ENCODE results near the gene HOXC4.
A peak's percentile ranks its signal among the peaks of the same experiment; 100 is the strongest.

Gene HOXC4

DNA sequence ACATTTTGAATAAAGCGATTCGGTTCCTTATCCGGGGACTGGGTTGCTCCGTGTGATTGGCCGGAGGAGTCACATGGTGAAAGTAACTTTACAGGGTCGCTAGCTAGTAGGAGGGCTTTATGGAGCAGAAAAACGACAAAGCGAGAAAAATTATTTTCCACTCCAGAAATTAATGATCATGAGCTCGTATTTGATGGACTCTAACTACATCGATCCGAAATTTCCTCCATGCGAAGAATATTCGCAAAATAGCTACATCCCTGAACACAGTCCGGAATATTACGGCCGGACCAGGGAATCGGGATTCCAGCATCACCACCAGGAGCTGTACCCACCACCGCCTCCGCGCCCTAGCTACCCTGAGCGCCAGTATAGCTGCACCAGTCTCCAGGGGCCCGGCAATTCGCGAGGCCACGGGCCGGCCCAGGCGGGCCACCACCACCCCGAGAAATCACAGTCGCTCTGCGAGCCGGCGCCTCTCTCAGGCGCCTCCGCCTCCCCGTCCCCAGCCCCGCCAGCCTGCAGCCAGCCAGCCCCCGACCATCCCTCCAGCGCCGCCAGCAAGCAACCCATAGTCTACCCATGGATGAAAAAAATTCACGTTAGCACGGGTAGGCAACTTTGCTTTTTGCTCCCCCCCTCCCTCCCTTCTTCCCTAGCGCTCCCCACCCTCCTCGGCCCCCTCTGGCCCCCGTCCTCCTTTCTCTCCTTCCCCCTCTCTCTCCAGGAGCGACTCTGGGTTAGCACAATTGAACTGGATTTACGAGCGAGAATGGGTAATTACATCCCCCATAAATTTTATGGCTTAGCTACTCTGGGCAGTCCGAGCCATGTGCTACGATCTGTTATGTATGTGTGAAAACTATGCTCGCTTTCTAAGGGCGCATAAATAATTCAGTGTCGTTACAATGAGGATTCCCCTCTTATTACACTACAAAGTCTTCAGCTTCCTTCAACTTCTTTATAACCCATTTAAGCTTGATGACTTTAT, at the start of gene HOXC4:
Gene HOXC4, plus strand, starts transcription at position 85 of the 991 bp plus-strand sequence. Its CDS starts 88 bp downstream, at position 173.
- no peak for DNase-seq (ENCODE audit: low read depth, low spot score)

DNA sequence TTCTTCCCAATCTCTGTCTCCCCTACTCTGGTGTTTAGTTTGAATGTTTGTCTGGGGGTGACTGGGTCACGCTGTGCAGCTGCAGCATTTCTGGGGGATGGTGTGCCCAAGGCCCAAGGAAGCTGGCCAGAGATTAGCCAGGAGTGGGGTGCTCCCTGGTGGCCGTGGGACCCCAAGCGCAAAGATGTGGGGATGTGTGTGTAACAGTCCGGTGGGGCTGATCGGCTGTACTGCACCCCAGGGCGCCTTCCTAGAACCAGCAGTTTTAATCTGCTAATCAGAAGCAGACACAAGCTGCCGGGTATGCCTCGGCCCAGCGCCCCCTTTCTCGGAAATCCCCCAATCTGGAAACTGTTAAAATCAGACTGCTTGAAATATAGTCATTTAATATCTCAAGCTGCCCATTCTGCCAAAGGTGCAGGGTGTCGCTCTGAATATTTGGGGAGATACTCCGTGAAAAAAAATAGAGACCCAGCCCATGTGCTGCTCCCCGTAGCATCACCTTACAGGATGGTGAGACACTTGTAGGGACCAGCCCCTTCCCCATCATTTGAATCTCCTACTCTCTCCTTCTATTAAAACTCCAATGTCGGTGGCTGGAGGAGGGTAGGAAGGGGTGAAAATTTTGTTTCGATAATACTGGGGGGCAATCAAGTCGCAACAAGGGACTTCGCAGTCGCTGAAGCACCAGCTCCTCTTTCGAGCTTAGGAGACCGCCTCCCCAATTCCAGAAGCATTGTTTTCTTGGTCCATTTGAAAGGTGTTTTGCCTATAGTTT, 49.4 kb upstream of the HOXC4 start:
- DNase-seq (ENCODE audit: low read depth, low spot score), result no peak

DNA sequence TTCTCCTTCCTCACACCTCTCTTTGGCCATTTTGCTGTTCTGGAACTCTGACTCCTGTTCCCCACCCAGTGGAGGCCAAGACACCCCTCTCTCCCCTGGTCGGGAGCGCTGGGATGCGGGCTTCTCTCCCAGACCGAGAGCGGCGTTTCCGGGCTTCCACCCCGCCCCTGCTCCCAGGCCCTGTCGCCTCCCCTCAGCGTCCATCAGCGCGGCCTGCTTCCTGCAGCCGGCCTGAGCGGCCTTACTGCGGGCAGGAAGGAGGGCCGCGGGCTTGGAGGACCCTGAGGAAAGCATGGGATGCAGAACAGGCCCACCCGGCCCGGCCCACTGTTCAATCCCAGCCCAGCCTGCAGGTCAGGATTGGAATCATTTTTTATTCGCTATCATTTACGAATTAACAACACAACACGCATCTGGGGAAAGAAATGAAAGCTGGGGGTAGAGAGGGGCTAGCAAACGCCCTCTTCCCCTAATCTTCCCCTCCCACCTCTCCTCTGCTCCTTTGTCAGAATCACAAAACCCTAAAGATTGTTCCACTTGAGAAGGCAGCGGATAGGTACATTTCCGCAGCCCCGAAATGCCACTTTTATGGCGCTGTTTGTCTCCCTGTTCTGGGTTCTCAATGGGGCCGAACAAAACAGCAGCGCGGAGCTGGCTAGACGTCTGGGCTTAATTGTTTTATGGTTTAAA, 48.6 kb upstream of the HOXC4 start:
- DNase-seq (ENCODE audit: low read depth, low spot score), result no peak

DNA sequence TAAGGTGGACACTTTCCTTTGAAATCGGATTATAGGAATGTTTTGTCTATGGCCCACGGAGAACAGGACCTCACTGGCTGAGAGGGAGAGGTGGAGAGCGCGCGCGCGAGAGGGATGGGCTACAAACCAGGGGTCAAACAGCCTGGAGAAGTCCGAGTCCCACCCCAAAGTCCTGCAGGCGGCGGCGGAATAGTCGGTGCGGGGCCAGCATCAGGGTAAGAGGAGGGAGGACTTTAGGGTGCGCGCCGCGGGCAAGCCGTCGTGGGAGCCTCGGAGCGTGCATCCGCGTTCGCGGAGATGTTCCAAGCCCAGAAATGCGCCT, 48.1 kb upstream of the HOXC4 start:
- no peak for DNase-seq (ENCODE audit: low read depth, low spot score)

DNA sequence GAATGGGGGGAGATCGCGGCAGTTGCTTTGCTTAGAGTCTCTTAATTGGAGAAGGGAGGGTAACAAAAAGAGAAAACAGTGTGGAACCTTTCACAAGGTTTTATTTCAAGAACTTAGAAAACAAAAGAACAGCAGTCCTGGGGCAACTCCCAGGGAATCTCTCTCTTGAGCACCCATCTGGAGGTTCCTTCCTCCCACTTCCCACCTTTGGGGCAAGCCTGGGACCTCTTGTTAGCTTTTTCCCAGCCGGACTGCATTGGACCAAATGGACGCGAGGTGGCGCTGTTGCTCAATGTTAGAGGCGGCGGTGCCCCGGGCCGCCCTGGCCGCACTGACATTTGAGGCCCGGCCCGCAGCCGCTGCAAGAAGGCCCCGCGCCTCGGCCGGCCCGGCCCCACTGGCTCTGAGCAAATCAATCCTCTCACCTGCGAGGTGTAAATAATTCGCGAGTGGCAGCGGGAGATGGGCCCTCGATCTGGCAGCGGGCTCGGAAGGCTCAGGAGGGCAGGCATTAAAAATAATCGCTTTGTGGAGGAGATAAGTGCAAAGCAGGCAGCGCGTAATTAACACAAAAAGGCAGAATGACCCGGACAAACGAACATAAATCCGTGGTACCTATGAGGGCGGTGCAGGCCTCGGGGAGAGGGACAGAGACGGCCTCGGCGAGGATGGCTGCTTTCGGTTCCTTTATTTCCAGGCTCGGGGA, 47.6 kb upstream of the HOXC4 start:
- DNase-seq (ENCODE audit: low read depth, low spot score), result peak; percentile 75

GRCh38 chr12:54006559-54007220, 46.9 kb upstream of the HOXC4 start:
- no peak for DNase-seq (ENCODE audit: low read depth, low spot score)

DNA sequence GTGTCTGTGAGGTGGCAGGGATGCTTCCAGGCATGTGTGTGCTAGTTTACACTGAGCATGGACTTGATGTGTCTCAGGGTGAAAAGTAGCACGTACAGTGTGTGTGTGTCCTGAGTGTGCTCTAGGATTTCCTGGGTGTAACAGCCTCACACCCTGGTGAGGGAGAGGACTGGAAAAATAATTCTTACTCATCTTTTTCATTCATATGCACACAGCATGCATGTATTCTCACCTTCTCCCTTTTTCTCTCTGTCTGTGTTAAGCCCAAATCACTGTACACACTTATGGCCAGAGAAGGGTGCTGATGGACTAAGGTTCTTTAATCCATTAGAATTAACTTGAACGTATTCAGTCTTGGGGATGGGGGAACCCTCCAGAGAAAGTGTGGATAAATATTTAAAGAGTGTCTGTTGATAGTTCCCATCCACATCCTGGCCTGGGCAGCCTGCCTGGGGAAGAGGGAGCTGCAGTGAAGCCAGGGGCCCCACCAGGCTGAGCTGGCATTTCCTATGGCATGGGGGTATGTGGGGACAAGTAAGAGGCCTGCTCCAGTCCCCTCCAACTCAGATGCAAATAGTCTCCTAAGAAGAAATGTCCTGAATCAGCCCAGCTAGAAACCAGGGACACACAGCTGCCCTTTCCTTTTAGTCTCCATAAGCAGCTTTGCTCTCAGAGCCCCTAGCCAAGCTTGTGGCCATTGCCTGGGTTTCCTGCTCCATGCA, 45.9 kb upstream of the HOXC4 start:
- no peak for DNase-seq (ENCODE audit: low read depth, low spot score)

DNA sequence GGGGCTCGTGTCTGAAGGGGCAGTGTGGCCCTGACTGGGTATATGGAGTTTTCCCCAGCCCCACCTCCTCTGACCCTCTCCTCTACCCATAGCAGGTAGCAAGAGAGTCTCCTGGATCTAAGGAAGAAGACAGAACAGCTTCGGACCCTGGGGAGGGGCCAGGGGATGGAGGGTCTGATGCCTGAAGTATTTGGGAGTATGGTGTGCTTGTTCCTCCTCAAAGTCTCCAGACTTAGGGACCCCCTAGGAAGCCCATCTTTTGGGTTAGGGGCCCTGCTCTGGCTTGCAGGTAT, 45.4 kb upstream of the HOXC4 start:
- no peak for DNase-seq (ENCODE audit: low read depth, low spot score)

DNA sequence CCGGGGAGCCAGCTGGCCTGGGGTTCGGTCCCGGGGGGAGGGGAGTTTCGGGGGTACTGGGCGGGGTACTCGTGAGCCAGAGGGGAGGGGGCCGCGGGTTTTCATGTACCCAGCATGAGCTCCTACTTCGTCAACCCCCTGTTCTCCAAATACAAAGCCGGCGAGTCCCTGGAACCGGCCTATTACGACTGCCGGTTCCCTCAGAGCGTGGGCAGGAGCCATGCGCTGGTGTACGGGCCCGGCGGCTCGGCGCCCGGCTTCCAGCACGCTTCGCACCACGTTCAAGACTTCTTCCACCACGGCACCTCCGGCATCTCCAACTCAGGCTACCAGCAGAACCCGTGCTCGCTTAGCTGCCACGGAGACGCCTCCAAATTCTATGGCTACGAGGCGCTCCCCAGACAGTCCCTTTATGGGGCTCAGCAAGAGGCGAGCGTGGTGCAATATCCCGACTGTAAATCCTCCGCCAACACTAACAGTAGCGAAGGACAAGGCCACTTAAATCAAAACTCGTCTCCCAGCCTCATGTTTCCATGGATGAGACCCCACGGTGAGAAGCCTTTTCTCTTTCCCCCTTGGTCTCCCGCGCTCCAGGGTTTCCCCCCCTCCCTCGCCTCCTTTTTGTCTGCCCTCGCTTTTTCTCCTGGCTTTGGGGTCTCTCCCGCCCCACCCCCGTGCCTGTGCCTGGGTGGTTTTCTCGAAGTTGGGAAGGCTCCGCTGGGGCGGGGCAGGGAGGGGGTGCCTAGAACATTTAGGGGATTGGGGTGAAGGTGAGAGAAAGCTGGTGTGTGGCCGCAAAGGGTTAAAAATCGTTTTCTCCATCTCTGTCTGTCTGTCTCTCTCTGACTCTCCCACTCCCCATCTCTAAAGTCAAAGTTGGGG, 44.2 kb upstream of the HOXC4 start:
- DNase-seq (ENCODE audit: low read depth, low spot score), result no peak

DNA sequence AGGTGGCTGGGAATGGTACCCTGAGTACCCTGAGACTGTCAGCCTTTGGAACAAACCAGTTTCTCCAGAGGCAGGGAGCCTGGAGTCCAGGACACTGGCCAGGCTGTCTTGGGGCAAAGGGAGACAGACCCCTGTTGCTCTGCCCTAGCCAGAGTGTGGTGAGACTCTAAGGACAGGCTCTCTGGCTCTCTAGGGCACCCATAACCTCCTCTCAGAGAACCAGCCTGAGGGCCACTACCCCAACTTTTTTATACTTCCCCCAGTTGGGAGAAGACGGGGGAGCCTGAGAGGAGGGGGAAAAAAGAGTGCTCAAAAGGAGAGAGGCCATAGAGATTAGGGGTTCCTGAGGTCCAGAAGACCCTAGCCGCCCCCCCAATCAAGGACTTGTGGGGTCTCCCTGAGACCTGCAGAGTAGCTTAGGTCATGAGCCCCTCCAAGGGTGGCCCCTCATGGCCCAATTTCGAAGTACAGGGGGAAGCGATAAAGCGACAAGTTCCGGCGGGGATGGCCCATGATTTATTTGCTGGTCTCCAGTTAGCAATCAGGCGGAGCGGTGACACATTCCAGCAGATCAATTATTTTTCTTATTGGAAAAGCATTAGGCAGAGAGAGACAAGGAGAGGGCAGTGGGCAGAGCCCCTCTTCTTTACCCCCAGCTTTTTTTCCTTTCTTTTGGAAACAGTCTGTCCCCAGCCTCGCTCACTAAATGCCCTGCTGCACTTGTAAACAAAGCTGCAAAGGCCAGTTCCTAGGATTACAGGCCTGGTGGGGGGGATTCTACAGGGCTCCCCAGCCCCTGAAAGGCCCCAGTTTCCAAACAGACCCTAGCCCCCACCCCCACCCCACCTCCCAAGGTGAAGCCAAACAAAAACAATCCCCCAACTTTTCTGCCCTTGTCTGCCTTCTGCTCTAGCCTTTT, 43.3 kb upstream of the HOXC4 start:
- DNase-seq (ENCODE audit: low read depth, low spot score), result no peak

DNA sequence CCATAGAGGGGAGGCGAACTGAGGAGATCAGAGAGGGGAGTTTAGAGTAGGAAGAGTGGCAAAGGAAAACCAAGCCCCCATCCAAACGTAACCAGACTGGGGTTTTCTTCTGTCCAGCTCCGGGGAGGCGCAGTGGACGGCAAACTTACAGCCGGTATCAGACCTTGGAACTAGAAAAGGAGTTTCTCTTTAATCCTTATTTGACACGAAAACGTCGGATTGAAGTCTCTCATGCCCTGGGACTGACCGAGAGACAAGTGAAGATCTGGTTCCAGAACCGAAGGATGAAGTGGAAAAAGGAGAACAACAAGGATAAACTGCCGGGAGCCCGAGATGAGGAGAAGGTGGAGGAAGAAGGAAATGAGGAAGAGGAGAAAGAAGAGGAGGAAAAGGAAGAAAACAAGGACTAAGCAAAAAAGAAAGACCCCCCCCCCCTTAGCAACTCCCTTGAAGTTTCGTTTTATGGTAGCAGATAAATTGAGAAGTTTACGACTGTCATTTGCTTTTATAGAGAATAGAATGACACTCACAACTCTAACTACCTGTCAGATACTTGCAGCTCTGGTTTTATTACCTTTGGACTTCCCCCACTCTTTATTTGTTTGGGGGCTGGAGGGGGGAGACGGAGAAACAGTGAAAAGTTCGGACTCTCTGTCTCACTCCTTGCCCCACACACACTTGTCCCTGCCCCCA, 42.5 kb upstream of the HOXC4 start:
- no peak for DNase-seq (ENCODE audit: low read depth, low spot score)

- no peak for DNase-seq (ENCODE audit: low read depth, low spot score)
These were observed 41.7 kb upstream of the HOXC4 start for GRCh38 chr12:54011665-54012532.

- no peak for DNase-seq (ENCODE audit: low read depth, low spot score)
These were observed 40.8 kb upstream of the HOXC4 start for GRCh38 chr12:54012631-54013409.

DNA sequence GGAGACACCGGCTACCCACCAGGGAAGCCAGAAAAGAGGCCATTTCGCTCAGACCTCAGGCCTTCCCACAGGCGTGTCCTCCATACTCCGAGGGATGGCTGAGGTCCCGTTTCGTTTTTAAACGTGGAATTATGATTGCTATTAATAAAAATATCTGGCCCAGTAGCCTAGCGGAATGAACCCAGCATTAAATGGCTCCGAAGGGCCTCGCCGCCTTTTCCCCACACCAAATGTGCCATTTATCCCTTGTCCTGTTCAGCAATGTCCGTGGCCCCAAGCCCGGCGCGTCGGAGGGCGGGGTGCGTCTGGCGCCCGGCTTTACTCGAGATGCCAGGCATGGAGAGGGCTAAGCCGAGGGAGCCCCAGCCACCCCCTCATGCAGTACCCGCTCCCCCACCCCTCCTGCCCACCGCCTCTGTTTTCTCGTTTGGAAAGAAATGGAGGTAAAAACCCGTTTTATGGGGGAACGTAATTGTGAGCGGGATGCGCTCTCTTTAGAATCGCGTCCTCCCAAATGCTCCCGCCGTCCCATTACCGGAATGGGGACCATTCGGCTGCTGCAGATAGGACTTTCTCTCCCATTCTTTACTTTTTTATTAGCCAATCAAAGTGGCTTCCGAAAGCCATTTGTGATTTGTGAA, 39.1 kb upstream of the HOXC4 start:
- DNase-seq (ENCODE audit: low read depth, low spot score), result no peak
